GM19035 (cell line): Measurements from ENCODE around the gene COBLL1.
"Not testable (repeated sequence)": the region's sequence is repeated elsewhere in the genome, so short reads cannot be mapped to it uniquely, and the experiment has no call there.

Experiments used
- ATAC-seq: cut with Tn5 transposase; IDR thresholded peaks from one replicate; pipeline ENCODE4 v1.9.1; 2021; ENCODE audit not compliant: unreplicated experiment

Gene COBLL1

DNA sequence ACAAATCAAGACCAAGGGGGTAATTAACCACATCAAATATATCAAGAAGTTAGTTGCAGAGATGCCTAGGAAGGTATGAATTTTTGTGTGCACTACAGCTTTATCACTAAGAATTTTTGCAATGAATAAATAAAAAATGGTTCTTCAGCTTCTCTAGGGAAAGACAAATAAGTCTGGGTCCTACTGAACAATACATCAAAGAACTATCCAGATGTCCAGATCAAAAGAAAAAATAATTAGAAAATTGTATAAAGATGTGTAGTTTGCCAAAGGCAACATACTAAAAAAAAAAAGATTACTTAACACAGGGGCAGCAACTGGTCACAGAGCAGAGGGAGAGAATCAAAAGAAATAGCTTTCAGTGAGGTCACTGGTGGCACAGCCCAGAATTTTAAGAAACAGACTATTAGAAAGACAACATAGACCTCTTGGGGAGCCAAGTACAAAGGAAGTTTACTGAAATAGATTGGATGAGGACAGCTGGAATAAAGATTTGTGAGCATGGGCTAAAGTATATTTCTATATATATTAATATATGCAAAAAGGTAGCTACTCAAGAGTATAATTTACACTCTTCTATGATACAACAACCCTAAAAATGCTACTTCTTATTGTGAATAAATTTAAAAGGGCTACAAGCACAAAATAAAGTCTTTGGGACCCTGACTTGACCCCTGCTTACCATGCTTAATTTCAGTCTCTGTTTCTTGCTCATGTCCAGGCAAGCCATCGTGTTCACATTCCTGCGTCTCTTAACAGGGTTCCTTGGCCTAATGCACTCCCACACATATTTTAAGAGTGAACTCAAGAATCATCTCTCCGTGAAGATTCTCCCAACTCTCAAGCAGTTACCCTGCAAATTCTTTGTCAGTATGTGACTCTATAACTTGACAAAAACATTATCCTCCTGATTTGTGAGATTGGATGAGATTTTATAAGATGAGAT lies 121.4 kb downstream of the COBLL1 start:
- no peak for ATAC-seq

GRCh38 chr2:164717000-164717803 lies 124.4 kb downstream of the COBLL1 start:
- no peak for ATAC-seq

DNA sequence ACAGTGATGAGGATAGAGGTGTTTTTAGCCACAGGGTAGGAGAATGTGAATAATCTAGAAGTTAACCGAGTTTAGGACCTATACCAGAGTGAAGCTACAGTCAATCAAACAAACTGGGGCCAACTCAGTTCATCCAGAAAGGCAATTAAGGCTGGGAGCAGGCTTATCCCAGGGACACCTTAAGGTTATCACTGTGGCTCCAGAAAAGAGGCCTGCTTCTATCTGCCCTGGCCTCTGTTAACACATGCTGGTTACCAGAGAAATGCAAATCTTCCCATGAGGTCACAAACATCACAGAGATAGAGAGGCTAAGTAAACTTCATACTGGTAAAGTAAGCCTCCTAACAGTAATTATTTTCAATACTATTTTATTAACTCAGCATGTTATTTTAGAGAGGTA lies 127.2 kb downstream of the COBLL1 start:
- ATAC-seq = no peak

GRCh38 chr2:164711766-164712138 lies 129.9 kb downstream of the COBLL1 start:
- no peak for ATAC-seq

DNA sequence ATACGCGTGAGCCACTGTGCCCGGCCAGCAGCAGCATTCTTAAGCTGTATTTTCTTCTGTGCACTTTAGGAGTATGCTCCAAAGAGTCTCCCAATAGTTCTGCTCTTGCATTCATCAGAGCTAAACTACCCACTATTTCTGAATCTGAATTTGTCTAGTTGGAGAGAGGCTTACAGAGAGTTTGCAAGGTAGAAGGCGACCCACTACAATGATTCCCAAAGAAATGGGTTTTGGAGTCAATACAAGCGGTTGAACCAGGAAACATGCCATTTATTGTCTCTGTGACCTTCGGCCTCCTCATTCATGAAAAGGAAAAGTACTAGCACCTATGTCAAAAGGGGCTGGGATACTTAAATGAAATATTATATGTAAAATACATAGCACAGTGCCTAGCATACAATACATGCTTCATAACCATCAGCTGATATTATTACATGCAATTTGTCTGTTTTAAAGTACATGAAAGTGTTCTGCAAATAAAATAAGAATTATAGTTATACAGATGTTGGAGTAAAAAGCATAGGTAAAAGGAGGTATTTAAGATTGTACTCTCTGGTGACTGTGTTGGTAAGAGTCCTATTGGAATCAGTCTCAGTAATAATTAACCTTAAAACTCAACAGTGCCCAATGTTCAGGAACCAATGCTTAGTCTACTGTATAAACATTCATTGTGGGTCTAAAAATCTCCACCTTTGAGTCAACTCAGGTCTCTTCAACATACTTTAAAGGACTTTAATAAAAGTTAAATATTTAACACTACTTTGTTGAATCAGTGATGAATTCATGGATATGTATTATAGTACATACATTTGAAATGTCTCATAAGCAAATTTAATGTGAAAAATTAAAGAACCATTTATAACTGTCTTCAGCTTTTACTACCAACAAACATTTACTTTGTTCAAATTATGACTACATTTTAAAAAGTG lies 130.5 kb downstream of the COBLL1 start:
- ATAC-seq = no peak

GRCh38 chr2:164710252-164710836 lies 131.3 kb downstream of the COBLL1 start:
- ATAC-seq = not testable (repeated sequence)

DNA sequence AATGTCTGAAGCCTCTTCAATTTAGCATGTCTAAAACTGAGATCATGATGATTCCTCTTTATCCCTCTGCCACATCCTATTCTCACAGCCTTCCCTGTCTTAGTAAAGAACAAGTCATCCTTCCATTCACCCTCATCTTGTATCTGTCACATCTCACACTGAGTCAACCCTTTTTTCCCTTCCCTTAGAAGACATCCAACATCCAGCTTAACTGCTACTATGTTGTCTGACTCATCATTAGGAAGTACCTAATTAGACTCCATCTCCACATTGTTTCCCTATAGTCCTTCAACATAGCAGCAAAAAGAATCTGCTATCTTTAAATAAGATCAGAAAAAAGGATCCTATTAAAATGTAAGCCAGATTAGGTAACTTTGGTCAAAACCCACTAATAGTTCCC lies 135.1 kb downstream of the COBLL1 start:
- ATAC-seq = no peak

DNA sequence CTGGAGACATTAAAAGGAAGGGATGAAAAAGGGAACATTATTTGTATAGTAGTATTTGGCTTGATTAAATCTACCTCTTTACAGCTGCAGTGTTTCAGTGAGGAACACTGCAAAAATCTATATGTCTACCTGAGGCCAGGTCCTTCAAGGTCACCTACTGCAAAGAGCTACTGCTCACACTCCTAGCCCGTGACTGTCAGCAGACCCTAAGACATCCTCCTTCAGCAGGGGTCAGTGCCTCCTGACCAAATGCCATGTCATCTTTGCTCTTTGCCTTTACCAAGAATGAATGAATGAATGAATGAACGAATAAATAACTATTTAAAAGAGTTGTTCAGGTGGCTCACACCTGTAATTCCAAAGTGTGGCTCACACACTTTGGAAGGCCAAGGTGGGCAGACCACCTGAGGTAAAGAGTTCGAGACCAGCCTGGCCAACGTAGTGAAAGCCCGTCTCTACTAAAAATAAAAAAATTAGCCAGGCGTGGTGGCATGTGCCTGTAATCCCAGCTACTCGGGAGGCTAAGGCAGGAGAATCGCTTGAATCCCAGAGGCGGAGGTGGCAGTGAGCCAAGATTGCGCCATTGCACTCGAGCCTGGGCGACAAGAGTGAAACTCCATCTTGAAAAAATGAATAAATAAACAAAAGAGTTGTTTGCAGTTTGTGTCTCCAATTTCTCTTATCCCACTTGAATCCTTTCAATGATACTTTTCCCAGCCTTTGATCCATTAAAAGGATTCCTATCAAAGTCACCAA lies 136.0 kb downstream of the COBLL1 start:
- no peak for ATAC-seq

DNA sequence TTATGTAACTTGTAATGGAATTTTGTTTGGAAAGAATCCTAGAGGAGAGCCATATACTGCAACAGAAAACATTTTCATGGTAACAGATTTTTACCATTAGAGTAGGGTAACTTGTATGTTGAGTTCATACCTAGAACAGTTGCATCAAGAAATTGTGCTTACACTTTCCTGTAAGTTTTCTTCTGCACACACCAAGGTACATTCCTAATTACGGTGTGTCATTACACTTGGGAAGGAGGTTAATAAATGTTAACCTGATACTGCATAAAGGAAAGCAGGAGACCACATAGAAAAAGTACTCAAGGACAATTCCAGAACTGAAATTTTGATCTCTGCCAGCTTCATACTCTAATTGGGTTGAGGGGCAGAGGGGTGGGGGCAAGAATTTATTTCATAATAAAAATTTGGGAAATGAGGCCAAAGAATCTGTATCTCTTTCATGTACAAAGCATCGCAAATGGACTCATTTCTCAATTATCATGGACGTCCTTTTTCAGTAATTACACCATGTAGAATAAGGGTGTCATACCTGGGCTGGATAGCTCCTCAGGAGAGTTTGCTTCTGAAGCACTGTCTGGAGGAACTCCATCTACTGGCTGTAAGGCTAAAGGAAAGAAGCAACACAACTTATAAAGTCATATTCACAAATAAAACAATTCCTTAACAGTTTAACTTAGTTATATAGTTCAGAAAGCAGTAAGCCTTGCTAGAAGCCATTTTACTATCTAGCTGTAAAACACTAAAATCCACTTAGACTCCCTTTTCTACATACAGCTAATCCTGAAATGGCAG lies 137.5 kb downstream of the COBLL1 start:
- no peak for ATAC-seq

GRCh38 chr2:164701565-164701964 lies 140.1 kb downstream of the COBLL1 start:
- no peak for ATAC-seq

DNA sequence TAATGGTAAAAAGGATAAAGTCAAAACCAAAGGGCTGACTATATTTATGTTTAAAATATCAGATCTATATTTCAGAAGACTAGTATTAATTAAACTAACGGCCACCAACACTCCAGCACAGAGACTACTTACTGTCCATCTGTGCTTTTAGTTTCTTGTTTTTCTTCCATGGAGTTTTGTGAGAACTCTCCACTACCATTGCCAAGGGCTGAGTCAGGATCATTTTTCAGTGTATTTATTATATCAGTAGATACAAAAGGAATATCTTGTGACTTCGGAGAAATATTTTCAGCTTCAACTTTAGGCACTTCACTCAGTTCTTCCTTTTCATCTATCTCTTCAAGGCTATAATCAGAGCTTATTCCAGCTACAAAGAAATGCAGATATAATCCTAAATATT lies 141.2 kb downstream of the COBLL1 start:
- ATAC-seq = no peak

GRCh38 chr2:164697688-164698461 lies 143.7 kb downstream of the COBLL1 start:
- ATAC-seq = no peak

- no peak for ATAC-seq
These were observed 145.0 kb downstream of the COBLL1 start for GRCh38 chr2:164696634-164697033.

DNA sequence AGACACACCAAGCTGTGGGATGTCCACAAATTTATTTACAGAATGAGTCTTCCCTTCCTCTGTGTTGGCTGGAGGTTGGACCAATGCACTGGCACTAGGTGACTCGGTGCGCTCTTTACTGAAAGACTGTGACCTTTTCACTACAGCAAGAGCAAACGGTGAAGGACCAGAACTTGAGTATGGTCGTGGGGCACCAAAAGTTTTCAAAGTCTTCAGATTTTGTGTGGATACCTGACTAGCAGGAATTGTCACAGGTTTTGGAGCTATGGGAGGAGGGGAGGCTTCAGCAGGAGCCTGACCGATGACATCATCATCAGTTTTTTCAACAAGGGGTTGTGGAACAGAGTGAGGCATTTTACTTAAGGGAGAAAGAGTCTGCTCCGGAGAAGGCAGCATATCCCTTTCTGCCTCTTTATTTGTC lies 147.3 kb downstream of the COBLL1 start:
- no peak for ATAC-seq

GRCh38 chr2:164693834-164694233 lies 147.8 kb downstream of the COBLL1 start:
- ATAC-seq = no peak

DNA sequence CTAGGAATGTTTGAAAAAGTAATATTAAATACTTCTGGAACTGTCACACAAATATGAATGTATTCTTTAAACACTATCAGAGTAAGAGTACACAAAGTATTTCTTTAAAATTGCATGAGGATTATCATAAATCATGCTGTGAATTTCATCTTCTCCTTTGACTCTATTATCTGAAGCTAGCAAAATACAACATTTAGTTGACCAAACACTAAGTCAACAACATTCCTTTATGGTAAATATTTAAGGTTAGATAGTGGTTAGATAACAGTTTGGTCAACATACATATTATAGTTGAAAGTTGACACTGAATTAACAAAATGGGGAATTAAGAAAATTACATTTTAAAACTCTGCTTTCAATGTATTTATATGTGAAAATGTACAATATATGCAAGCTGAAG lies 148.2 kb downstream of the COBLL1 start:
- no peak for ATAC-seq

GRCh38 chr2:164692958-164693357 lies 148.7 kb downstream of the COBLL1 start:
- no peak for ATAC-seq

GRCh38 chr2:164692114-164692513 lies 149.5 kb downstream of the COBLL1 start:
- no peak for ATAC-seq
